DOHH2 (cell line): ENCODE measurements around the gene NCKAP5.

Experiments used
- EZH2phosphoT487 ChIP-seq: fragments of 200-600 bp; sonication (generic); IDR thresholded peaks from 2 replicates; pipeline ENCODE4 v1.6.1; 2017; ENCODE audit warnings: borderline replicate concordance, mild to moderate bottlenecking, antibody characterized with exemption, low read length, moderate library complexity, mixed read lengths
- TF ChIP-seq, protein P1 (sequence below): fragments of 200-600 bp; sonication (generic); IDR thresholded peaks from one replicate; pipeline ENCODE4 v1.5.1; 2014; ENCODE audit warnings: antibody characterized with exemption, mild to moderate bottlenecking, low read depth, low read length; ENCODE audit not compliant: poor library complexity, severe bottlenecking

DNA sequence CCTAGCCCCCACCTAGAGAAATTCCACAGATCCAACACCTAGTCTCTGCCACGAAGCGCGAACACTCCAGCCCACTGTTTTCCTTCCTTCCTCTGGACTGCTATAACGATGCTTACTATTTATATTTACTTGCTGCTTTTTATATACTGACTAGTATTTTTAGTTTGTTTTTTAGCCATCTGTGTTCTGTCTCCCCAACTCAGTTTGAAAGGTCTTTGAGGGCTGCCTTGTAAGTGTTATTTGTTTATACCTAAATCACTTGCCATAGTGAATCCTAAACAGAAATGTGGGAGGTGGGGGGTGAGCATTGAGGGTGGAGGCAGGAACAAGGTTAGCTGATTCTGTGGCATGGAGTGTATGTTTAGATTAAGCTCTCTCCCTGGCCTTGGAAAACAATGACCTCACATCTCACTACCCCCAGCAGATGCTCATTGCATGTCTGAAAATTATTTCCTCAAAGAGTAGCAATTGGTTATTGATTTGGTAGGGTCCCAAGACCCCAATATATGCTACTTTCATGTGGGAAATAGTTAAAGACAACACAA lies 1.1 kb upstream of the NCKAP5 start:
- TF ChIP-seq, protein P1, sequence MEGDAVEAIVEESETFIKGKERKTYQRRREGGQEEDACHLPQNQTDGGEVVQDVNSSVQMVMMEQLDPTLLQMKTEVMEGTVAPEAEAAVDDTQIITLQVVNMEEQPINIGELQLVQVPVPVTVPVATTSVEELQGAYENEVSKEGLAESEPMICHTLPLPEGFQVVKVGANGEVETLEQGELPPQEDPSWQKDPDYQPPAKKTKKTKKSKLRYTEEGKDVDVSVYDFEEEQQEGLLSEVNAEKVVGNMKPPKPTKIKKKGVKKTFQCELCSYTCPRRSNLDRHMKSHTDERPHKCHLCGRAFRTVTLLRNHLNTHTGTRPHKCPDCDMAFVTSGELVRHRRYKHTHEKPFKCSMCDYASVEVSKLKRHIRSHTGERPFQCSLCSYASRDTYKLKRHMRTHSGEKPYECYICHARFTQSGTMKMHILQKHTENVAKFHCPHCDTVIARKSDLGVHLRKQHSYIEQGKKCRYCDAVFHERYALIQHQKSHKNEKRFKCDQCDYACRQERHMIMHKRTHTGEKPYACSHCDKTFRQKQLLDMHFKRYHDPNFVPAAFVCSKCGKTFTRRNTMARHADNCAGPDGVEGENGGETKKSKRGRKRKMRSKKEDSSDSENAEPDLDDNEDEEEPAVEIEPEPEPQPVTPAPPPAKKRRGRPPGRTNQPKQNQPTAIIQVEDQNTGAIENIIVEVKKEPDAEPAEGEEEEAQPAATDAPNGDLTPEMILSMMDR, result no peak
- TF ChIP-seq EZH2phosphoT487, result no peak
